IPS-NIHi7 (cell line): ENCODE data around the gene EHD2.
A peak's percentile ranks its signal among the peaks of the same experiment; 100 is the strongest.

Experiments
- DNase-seq: peaks from one replicate; pipeline ENCODE4 v3.0.0; 2012; ENCODE audit warnings: mixed read lengths; ENCODE audit errors: extremely low spot score

Gene EHD2

DNA sequence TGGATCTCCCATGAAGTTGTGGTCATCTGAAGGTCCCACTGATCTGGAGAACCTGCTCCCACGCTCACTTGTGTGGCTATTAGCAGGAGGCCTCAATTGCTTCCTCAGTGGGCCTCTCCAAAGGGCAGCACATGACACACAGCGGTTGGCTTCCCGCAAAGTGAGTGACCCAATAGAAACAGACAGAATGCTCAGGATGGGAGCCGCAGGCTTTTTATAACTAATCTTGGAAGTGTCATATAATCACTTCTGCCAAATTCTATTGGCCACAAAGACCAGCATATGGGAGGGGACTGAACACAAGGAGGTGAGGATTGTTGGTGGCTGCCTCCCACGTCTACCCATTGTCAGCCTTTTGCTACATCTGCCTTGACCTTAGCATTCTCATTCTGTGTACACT, 22.1 kb upstream of the EHD2 start:
- no peak for DNase-seq

DNA sequence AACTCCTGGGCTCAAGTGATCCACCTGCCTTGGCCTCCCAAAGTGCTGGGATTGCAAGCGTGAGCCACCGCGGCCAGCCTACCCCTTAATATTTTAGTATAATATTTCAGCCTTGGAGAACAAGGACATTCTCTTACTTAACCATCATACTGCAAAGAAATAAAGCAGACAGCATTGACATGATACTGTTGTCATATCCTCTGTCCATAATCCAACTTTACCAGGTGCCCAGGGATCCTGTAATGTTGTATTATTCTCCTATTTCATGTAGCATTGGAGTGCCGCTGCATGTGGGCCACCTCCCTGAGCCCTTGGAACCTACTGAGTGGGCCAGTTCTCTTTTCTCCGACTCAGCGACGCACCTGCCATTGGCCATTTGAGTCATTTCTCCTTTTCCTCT, 21.4 kb upstream of the EHD2 start:
- DNase-seq = no peak

DNA sequence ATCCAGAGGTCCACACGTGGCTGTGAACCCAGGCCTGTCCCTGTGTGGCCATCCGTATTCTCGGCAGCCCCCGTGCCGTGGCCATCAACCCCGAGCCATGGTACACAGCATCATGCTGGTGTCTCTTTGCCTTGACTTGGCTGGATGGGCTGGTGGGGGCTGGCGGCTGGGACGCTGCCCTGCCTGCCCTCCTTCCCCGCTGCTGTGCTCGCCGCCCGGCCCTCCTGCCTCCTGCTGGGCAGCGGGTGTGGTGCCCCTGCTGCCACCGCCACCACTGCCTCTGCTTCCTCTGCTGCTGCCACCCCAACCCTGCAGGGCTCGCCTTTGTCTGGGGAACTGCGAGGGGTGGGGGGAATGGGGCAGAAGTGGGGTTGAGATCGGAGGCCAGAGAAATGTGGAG, 19.7 kb upstream of the EHD2 start:
- no peak for DNase-seq

DNA sequence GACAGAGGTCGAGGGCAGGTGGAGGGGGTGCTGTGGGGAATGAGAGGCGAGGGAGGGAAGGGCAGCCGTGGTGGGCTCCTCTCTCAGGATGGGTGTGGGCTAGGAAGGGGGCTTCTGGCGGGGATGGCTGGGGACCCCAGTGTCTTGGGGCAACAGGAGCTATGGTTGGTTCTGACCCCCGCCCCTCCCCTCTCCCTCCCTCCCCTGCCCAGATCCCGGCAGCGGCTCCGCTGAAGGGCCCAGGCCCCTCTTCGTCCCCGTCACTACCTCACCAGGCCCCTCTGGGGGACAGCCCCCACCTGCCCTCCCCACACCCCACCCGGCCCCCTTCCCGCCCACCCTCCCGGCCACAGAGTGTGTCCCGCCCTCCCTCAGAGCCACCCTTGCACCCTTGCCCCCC, 19.3 kb upstream of the EHD2 start:
- no peak for DNase-seq

DNA sequence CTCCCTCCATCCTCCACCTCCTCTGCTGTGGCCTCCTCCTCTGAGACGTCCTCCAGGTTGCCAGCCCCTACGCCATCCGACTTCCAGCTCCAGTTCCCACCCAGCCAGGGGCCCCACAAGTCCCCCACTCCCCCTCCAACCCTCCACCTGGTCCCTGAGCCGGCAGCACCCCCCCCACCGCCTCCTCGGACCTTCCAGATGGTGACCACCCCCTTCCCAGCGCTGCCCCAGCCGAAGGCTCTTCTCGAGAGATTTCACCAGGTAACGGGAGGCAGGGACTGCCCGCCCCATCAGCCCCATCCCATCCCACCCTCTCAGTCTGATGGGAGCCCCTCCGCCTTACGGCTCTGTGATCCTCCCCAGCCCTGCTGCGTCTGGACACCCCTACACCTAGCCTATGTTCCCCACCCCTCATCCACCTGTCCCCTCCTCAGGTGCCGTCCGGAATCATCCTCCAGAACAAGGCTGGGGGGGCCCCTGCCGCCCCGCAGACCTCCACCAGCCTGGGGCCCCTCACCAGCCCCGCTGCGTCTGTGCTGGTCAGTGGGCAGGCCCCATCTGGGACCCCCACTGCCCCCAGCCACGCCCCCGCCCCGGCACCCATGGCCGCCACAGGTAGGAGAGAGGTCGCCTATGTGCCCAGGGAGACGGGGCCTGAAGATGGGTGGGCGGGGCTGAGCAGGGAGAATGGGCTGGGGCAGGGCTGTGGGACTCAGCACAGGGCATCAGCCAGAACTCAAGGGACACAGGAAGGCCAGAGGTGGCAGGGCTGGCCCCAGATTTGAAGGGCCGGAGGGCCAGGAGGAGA, 18.6 kb upstream of the EHD2 start:
- DNase-seq = no peak

DNA sequence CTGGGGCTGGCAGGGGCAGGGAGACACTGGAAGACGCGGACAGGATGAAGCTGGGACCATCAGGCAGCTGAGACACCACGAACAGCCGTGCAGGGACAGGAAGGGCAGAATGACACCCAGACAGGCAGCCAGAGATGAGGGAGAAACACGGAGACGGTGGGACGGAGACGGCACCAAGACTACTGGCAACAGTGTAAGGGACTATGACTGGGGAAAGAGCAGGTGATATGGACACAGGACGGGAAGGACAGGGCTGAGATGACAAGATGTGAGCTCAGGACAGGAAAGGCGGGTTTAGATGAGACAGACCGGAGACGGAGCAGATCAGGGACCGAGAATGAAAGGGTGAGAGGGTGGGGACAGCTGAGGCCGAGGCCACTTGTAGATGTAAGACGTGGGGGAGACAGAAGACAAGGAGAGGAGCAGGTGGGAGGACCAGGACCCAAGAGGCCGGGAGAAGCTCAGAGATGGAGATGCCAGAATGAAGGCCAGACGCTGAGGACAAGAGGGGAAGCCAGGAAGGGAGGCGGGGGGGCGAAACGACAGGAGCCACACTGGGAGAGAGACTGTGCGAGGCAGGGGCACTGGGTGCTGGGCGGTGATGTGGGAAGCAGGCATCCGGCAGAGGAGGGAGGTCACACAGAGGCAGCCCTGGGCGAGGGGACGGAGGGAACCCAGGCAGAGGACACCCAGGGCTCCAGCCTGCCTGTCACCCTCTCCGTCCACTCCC, 17.5 kb upstream of the EHD2 start:
- DNase-seq = no peak

DNA sequence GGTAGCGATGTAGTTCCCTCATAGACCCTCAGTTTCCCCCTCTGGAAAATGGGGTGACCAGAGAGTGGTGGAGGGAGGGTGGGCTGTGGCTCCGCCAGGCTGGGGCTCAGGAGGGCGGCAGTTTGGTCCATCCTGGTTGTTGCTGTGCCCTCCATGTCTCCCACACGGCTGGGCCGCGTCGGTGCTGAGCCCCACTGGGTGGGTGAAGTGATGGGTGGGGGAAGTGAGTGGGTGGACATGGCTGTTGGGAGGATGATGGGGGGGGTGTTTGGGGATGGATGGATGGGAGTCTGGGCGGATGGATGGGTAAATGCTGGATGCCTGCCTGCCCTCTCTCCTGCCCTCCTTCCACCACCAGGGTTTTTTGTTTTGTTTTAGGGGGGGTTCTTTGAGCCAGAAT, 16.6 kb upstream of the EHD2 start:
- DNase-seq = no peak

DNA sequence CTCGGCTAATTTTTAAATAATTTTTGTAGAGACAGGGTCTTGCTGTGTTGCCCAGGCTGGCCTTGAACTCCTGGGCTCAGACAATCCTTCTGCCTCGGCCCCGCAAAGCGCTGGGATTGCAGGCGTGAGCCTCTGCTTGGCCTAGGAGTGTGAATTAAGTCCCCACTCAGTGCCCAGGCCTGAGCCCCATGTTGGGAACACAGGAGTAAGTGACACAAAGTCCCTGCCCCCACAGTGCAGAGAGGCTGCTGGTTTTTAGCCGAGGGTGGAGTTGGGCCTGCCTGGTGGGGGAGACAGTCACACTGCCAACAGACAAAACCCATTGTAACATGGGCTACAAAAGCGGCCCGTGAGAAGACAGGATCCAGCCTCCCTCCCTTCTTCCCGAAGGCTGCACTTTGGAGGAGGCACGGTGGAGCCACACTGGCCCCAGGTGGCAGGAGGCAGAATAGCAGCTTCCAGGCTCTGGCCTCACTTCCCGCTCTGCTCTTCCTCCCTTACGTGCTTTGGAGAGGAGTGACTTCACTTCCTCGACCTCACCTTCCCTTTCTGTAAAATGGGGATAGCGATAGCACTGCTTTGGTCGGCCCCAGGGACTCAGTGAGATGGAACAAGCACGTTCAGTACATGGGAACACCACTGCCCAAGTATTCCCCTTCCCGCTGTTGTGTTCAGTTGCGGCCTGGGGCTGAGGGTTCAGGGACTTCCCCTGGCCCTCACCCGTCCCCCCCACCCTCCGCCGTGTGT, 15.2 kb upstream of the EHD2 start:
- peak; percentile 91 for DNase-seq

DNA sequence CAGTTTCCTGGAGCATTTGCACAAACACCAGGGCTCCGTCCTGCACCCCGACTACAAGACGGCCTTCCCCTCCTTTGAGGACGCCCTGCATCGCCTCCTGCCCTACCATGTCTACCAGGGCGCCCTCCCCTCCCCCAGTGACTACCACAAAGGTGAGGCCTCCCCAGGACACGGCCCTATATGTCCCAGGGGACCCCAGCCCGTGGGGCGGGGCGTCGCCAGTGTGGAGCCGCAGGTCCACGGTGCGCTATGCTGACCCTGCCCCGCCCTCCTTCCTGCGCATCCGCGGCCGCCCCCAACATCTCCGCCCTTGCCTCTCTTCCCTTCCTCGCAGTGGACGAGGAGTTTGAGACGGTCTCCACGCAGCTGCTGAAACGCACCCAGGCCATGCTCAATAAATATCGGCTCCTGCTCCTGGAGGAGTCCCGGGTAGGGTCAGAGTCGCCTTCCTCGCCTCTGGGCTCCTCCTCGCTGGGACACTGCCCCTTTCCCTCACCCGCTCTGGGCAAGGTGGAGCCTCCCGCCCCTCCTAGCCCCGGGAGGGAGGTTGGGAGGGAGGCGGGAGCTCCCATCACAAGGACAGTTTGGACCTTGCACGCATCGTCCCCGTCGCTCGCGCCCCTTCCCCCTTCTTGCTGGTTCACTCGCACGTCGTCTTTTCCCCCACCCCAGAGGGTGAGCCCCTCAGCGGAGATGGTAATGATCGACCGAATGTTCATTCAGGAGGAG, 14.4 kb upstream of the EHD2 start:
- no peak for DNase-seq

DNA sequence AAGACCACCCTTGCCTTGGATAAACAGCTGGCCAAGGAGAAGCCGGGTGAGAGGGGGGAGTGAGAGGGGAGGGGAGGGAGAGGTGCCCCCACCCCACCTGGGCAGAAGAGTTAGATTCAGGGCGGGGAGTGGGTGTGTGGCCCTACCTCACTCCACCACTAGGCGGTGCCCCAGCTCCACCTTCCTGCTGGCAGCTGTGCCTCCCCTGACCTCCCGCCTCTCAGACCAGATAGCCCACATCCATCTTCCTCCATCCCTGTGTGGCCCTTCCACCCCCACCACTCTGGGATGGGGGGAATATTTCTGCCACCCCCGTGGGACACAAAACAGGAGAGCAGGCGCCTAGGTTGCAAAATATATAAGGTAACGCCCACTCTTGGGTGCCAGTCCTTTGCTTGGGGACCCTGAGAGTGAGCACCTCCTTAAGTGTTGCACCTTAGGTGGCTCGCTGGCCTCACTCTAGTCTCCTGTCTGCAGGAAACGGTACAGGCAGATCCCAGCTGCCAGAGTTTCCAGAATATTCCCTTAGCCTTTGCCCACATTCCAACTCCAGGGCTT, 13.8 kb upstream of the EHD2 start:
- DNase-seq = peak; percentile 93

DNA sequence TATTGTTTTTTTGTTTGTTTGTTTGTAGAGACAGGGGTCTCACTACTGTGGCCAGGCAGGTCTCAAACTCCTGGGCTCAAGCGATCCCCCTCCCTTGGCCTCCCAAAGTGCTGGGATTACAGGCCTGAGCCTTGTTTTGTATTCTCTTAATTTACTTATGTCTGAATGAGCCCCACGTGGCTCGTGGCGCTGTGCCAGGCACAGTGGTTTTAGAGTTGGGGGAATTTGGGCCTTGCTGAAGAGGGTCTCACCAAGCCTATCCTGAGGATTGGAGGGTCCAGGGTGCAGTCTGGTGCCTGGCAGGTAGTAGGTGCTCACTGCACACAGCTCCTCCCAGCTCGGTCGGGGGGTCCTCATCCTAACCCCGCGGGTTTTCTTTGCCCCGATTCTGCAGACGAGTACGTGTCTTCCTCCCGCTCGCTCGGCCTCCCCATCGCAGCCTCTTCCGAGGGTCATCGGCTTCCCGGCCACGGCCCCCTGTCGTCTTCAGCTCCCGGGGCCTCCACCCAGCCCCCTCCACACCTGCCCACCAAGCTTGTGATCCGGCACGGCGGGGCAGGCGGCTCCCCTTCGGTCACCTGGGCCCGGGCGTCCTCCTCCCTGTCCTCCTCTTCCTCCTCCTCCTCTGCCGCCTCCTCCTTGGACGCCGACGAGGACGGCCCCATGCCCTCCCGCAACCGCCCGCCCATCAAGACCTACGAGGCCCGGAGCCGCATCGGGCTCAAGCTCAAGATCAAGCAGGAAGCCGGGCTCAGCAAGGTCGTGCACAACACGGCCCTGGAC, 12.1 kb upstream of the EHD2 start:
- DNase-seq = no peak

DNA sequence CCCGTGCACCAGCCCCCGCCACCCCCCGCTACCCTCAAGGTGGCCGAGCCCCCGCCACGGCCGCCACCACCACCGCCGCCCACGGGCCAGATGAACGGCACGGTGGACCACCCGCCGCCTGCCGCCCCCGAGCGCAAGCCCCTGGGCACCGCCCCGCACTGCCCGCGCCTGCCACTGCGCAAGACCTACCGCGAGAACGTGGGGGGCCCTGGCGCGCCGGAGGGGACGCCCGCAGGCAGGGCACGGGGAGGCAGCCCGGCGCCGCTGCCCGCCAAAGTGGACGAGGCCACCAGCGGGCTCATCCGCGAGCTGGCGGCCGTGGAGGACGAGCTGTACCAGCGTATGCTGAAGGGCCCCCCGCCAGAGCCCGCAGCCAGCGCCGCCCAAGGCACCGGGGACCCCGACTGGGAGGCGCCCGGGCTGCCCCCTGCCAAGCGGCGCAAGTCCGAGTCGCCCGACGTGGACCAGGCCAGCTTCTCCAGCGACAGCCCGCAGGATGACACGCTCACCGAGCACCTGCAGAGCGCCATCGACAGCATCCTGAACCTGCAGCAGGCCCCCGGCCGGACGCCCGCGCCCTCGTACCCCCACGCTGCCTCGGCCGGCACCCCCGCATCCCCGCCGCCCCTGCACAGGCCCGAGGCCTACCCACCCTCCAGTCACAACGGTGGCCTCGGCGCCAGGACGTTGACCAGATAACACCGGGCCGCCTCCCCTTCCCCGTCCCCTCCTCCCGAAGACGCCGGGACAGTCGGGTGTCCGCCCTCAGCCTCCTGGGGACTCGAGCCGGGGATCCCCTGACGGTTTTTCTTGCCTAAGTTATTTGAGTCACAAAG, 11.3 kb upstream of the EHD2 start:
- DNase-seq = no peak

DNA sequence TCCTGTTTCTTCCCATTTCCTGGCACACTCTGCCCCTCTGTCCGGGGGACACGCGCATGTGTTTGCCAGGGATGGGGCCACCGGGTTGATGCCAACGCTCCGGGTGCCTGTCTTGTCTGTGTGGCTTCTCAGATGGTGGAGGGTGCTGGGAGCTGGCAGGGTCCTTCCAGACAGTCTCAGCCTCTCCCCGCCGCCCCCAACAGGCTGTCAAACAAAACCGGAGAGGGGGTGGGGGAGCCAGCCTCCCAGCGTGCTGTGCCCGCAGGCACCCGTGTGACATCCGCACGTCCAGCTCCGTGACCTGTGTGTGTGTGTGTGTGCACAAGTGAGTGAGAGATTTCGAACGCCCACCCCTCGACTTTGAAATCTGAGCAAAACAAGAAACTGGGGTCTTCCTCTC, 10.6 kb upstream of the EHD2 start:
- DNase-seq = no peak

DNA sequence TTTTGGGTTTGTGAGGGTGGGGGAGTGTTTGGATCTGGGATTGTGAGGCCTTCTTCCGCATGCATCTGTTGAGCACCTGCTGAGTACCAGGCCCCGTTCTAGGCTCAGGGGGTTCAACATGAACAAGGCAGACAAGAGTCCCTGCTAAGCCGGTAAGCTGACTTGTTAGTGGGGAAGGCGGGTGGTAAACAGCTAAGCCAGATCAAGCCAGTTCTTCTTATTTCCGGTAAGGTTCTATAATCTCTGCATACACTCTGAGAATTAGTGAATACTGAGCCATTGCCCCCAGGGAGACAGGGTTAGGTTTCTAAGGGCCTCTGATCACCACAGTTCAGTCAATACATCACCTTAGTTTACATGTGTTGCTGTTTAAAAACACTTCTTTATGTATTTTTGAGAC, 9.9 kb upstream of the EHD2 start:
- DNase-seq = no peak

DNA sequence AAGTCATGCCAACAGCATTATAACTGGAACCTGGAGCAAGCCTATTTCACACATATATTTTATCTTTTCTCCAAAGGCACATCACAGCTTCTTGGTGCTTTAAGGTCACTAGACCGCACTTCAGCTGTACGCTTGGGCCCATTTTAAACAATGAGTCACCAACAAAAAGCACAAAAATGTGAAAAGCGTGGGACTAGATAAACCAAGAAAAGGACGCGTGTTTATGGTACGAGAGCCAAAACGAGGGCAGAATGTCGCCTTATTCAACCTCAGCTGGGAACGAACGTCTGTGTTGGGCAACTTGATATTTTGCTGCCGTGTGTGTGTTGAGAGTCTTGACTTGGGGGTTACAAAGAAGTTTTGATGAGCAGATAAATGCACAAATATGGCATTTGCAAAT, 9.2 kb upstream of the EHD2 start:
- no peak for DNase-seq

DNA sequence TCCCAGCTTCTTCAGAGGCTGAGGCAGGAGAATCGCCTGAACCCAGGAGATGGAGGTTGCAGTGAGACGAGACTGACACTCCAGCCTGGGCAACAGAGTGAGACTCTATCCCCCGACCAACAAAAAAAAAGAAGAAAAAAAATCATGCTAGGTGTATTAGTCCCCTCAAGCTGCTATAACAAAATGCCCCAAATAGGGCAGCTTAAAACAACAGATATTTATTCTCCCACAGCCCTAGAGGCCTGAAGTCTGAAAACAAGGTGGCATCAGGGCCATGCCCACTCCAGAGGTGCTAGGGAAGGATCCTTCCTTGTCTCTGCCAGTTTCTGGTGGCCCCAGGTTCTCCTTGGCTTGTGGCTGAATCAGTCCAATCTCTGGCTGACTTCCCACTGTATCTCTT, 8.6 kb upstream of the EHD2 start:
- no peak for DNase-seq

DNA sequence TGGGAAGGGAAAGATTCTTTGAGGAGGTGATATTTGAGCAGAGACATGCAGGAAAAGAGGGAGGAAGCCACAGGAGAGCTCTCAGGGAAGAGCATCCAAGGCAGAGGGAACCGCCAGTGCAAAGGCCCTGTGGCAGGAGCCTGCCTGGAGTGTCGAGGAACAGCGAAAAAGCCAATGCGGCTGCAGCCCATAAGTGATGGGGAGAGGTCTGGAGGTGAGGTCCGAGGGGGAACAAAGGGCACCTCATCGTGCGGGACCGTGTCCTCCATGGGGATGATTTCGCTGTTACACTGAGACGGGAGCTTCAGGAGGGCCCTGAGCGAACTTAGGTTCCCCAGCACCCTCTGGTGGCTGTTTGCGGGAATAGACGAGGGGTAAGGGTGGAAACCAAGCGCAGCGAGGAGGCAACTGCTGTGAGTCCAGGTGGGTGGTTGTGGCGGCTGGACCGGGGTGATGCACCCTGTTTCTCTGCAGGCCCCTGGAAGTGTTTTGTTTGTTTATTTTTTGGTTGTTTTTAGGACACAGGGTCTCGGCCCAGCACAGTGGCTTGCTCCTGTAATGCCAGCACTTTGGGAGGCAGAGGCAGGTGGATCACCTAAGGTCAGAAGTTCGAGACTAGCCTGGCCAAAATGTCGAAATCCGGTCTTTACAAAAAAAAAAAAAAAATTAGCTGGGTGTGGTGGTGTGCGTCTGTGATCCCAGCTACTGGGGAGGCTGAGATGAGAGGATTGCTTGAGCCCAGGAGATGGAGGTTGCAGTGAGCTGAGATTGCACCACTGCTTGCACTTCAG, 5.9 kb upstream of the EHD2 start:
- DNase-seq = peak; percentile 78

DNA sequence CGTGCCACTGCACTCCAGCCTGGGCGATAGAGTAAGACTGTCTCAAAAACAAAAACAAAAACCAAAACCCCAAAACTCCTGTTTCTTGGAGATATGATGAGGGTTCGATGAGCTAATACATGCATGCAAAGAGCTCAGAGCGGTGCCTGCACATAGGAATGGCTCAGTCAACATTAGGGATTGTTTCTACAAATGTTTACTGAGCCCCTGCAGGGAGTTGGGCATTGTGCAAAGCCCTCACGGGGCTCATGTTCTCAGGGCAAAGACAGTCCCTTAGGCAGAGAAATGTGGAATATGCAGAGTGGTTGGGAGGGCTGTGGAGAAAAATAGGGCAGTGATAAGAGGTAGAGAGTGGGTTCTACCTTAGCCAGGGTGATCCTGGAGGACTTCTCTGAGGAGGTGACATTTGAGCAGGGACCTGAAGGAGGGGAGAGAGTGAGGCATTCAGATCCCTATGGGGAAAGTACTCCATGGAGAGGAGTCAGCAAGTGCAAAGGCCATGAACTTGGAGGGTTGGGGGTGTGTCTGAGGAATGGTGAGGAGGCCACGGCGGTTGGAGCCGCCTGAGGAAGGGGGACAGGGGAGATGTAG, 1.5 kb upstream of the EHD2 start:
- no peak for DNase-seq

DNA sequence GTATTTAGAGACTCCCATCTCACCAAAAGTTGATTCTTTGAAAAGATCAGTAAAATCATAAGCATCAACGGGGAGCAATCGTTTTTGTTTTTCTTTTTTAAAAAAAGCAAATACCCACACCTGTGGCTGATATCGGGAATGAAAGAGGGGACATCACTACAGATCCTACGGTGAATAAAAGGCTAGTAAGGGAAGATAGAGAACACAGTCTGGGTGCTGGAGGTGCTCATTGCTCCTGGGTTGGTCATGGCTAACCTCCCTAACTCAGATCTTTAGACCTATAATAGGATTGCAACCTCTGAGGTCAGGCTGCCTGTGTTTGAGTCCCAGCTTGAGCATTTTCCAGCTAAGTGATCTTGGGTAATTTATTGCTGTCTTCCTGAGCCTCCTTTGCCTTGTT, 1.1 kb downstream of the EHD2 start:
- no peak for DNase-seq
